Panc1 (cell line): ENCODE measurements around the gene HHAT. TPM values are rescaled to one million over a fixed set of nuclear protein-coding genes. Genes with fewer than 3 reads are reported as not detected.

ENCODE experiments used
- ATAC-seq: fragments of 200-7000 bp; cut with Tn5 transposase; 2 replicates; pipeline ENCODE4 v1.9.1; 2020; ENCODE audit warnings: mild to moderate bottlenecking, moderate library complexity
- BruUV-seq: library from RNA; stranded (reverse); fragments of 400-500 nt; replicated peaks from 2 replicates; lab custom pipeline; 2021; lab: Mats Ljungman, UMichigan
- CTCF ChIA-PET: fragments of 300-600 bp; sonication (Branson Sonifier 250); formaldehyde crosslinking; loops from one replicate; lab custom pipeline; 2022; ENCODE audit warnings: antibody characterized with exemption; lab: Charles Lee
- POLR2A ChIA-PET: fragments of 300-600 bp; sonication (Branson Sonifier 250); formaldehyde crosslinking; loops from one replicate; lab custom pipeline; 2022; ENCODE audit warnings: antibody characterized with exemption; lab: Charles Lee
- DNase-seq: peaks from one replicate; pipeline ENCODE4 v3.0.0-alpha.2; 2010; ENCODE audit warnings: low read depth, low spot score
- H3K27ac ChIP-seq: 2 replicates; pipeline ENCODE4 v1.5.1; 2011; ENCODE audit warnings: mild to moderate bottlenecking, low read length, inconsistent platforms
- H3K27me3 ChIP-seq: fragments of 200-500 bp; sonication (Bioruptor generic); 2 replicates; pipeline ENCODE4 v1.6.0; 2014; ENCODE audit warnings: low read length, inconsistent platforms; ENCODE audit not compliant: control insufficient read depth, insufficient read depth
- H3K36me3 ChIP-seq: fragments of 200-500 bp; sonication (Bioruptor generic); 2 replicates; pipeline ENCODE4 v1.5.1; 2014; ENCODE audit warnings: inconsistent platforms, mild to moderate bottlenecking, low read length, moderate library complexity; ENCODE audit not compliant: control insufficient read depth, insufficient read depth
- H3K4me1 ChIP-seq: 2 replicates; pipeline ENCODE4 v1.5.1; 2011; ENCODE audit warnings: inconsistent platforms, mild to moderate bottlenecking, low read length, moderate library complexity; ENCODE audit not compliant: control insufficient read depth, insufficient read depth
- H3K4me3 ChIP-seq, 2 experiments: 2 replicates each; pipeline ENCODE4 v1.5.1; 2011 to 2012; ENCODE audit warnings: low read depth in 2 of 2, low read length in 2 of 2, mild to moderate bottlenecking in 2 of 2, inconsistent platforms in 1 of 2, moderate library complexity in 1 of 2
- H3K9me3 ChIP-seq: fragments of 200-500 bp; sonication (Bioruptor generic); 2 replicates; pipeline ENCODE4 v1.5.1; 2014; ENCODE audit warnings: low read depth, mild to moderate bottlenecking, inconsistent platforms, low read length, moderate library complexity; ENCODE audit not compliant: control insufficient read depth, insufficient read depth
- POLR2AphosphoS5 ChIP-seq: IDR thresholded peaks from 2 replicates; pipeline ENCODE4 v1.6.1; 2012; ENCODE audit warnings: mild to moderate bottlenecking, low read depth, low read length, moderate library complexity
- SIN3A ChIP-seq: IDR thresholded peaks from 2 replicates; pipeline ENCODE4 v1.6.1; 2012; ENCODE audit warnings: low read depth, mild to moderate bottlenecking, low read length, moderate library complexity, borderline replicate concordance; ENCODE audit not compliant: insufficient read depth
- TCF7L2 ChIP-seq: IDR thresholded peaks from 2 replicates; pipeline ENCODE4 v1.6.1; 2011; ENCODE audit warnings: mild to moderate bottlenecking, low read depth, low read length, inconsistent platforms
- in situ Hi-C: cut with HindIII; loops from 2 replicates; pipeline ENCODE4 v1.10.0; 2016; ENCODE audit warnings: low sequenced_read_pairs, low pct_unique_long_range_greater_than_20kb
- intact Hi-C: fragments of 100-400 bp; cut with micrococcal nuclease; formaldehyde crosslinking; loops from one replicate; pipeline ENCODE4 v1.10.0; 2022; ENCODE audit not compliant: unreplicated experiment
- total RNA-seq: library from RNA; stranded (reverse); gene quantifications from one replicate; pipeline ENCODE4 v1.2.1, GENCODE V29; 2021; ENCODE audit not compliant: unreplicated experiment
- TF ChIP-seq, protein P1 (sequence below), 2 experiments: IDR thresholded peaks; 2 replicates each; pipeline ENCODE4 v1.6.1; 2011 to 2012; ENCODE audit warnings: low read depth in 2 of 2, control low read depth in 1 of 2, low read length in 1 of 2, mild to moderate bottlenecking in 1 of 2, moderate library complexity in 1 of 2; ENCODE audit not compliant: insufficient read depth in 1 of 2
- TF ChIP-seq, protein P2 (sequence below): fragments of 450-650 bp; IDR thresholded peaks from 2 replicates; pipeline ENCODE4 v1.5.1; 2017; ENCODE audit warnings: mild to moderate bottlenecking

The HHAT gene
- total RNA-seq, 1 experiment from 2014 or later: 2.3 TPM

DNA sequence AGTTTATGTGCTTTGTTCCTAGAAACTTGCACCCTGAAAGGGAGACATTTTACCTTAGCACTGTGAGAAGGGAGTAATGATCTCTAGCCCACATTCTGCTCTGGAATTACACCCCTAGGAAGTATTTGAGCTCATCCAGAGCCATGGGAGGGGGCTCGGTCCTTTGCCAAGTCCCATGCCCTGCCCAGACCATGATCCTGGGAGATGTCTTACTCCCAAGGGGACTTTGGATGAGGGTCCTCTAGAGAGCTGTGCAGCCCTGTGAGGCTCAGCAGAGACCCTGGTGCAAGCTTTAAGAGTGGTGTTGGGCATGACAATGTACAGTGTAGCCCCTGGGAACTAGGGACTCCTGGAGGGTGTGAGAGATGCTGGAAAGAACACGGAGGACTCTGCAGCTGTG is 241.4 kb downstream of the HHAT start:
- Histone ChIP-seq H3K9me3 (no peaks in the 10 kb centered on the region), H3K27me3 (no peaks in the 10 kb centered on the region), H3K4me3 (no peak overlapping the region), H3K27ac (no peak overlapping the region), H3K36me3 (no peaks in the 10 kb centered on the region), H3K4me1 (no peaks in the 10 kb centered on the region)
- no peak for DNase-seq
- in situ Hi-C loops (no loop called here), intact Hi-C loops (no loop called here)
- no TSS peak for BruUV-seq
- no peak for ATAC-seq
- TF ChIP-seq SIN3A (no peak), POLR2AphosphoS5 (no peak), TCF7L2 (no peak)
- TF ChIP-seq, protein P1, sequence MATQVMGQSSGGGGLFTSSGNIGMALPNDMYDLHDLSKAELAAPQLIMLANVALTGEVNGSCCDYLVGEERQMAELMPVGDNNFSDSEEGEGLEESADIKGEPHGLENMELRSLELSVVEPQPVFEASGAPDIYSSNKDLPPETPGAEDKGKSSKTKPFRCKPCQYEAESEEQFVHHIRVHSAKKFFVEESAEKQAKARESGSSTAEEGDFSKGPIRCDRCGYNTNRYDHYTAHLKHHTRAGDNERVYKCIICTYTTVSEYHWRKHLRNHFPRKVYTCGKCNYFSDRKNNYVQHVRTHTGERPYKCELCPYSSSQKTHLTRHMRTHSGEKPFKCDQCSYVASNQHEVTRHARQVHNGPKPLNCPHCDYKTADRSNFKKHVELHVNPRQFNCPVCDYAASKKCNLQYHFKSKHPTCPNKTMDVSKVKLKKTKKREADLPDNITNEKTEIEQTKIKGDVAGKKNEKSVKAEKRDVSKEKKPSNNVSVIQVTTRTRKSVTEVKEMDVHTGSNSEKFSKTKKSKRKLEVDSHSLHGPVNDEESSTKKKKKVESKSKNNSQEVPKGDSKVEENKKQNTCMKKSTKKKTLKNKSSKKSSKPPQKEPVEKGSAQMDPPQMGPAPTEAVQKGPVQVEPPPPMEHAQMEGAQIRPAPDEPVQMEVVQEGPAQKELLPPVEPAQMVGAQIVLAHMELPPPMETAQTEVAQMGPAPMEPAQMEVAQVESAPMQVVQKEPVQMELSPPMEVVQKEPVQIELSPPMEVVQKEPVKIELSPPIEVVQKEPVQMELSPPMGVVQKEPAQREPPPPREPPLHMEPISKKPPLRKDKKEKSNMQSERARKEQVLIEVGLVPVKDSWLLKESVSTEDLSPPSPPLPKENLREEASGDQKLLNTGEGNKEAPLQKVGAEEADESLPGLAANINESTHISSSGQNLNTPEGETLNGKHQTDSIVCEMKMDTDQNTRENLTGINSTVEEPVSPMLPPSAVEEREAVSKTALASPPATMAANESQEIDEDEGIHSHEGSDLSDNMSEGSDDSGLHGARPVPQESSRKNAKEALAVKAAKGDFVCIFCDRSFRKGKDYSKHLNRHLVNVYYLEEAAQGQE (IDR thresholded peaks at IDR 0.05; ENCODE audit: insufficient read depth in 1 of 2, low read depth in 2 of 2, low read length in 1 of 2): no peak
- POLR2A ChIA-PET: no interaction called here
- CTCF ChIA-PET: no interaction called here

DNA sequence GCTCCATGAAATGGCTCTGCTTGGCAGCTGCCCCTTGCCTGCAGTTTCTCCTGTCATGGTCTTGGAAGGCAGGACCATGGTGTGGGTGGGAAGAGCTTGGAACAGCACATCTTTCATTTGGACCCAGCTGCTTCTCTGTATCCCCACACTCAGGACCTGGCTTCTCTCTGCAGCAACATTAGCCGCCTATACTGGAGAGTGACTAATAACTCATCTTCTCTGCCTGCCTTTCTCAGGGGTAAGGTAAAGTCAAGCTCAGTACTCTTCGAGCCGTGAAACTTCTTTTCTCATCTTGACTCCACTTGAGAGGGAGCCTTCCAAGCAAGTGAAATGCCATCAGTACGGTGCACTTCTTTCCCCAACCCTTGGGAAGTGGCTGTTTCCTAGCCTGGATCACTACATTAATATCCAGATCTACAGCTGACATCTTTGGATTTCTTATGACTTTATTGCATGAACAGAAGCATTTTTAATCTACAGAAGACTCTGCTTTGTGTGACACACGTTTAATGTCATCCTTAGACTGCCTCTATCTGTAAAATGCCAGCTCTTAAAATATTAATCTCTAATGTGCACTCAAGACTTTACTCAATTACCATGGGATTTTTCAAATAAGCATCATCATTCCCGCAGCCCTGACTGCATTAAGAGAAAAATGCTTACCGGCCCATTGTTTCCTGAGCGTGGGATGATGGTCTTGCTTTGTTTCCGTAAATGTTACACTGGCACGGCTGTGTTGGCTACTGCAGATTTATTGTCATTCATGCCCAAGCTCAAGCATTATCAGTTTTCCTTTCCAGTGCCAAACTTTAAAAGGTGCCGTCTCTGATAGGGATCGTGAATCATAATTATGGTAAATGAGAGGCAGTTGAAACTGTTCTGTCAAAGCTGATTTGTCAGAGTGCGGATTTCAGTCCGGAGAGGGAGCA is 242.9 kb downstream of the HHAT start:
- in situ Hi-C loops (no loop called here), intact Hi-C loops (no loop called here)
- Histone ChIP-seq H3K9me3 (no peaks in the 10 kb centered on the region), H3K27me3 (no peaks in the 10 kb centered on the region), H3K36me3 (no peaks in the 10 kb centered on the region), H3K4me3 (no peak overlapping the region), H3K27ac (no peak overlapping the region), H3K4me1 (no peaks in the 10 kb centered on the region)
- ChIA-PET POLR2A (no interaction called here), CTCF (no interaction called here)
- no peak for TF ChIP-seq TCF7L2
- TF ChIP-seq SIN3A: no peak
- TF ChIP-seq, protein P2, sequence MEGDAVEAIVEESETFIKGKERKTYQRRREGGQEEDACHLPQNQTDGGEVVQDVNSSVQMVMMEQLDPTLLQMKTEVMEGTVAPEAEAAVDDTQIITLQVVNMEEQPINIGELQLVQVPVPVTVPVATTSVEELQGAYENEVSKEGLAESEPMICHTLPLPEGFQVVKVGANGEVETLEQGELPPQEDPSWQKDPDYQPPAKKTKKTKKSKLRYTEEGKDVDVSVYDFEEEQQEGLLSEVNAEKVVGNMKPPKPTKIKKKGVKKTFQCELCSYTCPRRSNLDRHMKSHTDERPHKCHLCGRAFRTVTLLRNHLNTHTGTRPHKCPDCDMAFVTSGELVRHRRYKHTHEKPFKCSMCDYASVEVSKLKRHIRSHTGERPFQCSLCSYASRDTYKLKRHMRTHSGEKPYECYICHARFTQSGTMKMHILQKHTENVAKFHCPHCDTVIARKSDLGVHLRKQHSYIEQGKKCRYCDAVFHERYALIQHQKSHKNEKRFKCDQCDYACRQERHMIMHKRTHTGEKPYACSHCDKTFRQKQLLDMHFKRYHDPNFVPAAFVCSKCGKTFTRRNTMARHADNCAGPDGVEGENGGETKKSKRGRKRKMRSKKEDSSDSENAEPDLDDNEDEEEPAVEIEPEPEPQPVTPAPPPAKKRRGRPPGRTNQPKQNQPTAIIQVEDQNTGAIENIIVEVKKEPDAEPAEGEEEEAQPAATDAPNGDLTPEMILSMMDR: no peak
- TF ChIP-seq POLR2AphosphoS5: no peak
- TF ChIP-seq, protein P1 (IDR thresholded peaks at IDR 0.05; ENCODE audit: insufficient read depth in 1 of 2, low read depth in 2 of 2, low read length in 1 of 2): no peak
- ATAC-seq: no peak
- DNase-seq: no peak
- BruUV-seq: no TSS peak
